Vagina (tissue), 2 donors: Measurements from ENCODE around the gene CCNT1.

Source experiments
- POLR2A ChIP-seq, 2 donors: fragments of 450-650 bp; IDR thresholded peaks; one replicate each; pipeline ENCODE4 v1.6.1; 2017; ENCODE audit warnings: antibody characterized with exemption in 2 of 2, mild to moderate bottlenecking in 2 of 2, moderate library complexity in 2 of 2
- POLR2AphosphoS5 ChIP-seq, 2 donors: sonication (generic); formaldehyde crosslinking; IDR thresholded peaks; one replicate each; pipeline ENCODE4 v1.9.0; 2017; ENCODE audit warnings: antibody characterized with exemption in 2 of 2, mild to moderate bottlenecking in 2 of 2, low read depth in 1 of 2; ENCODE audit not compliant: insufficient read depth in 1 of 2
- TF ChIP-seq, protein P1 (sequence below), 3 experiments: fragments of 450-650 bp in 2 of 3; fragments of 200-600 bp in 1 of 3; sonication (generic) in 1 of 3; IDR thresholded peaks; one replicate each; pipeline ENCODE4 v1.5.1; 2017 to 2019; ENCODE audit warnings: antibody characterized with exemption in 3 of 3, mild to moderate bottlenecking in 2 of 3, moderate library complexity in 2 of 3

DNA sequence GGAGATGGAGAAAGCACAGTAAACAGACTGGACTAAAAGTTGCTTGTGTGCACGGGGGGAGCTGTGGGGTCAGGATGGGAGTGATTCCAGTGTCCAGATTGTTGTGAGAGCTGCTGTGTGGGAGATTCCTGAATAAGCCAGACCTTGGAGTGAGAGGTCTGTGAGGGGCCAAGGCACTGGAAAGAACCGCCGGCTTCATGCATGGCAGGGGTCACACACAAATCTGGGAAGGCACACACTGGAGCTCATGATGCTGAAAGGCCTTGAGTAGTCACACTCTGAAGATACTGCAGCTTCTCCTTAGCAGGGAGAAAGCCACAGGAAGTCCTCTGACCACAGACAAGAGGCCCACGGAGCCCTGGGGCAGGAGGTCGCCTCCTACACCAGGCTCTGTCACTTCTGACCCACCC, 49.3 kb upstream of the CCNT1 start:
- no peak for TF ChIP-seq POLR2A (IDR thresholded peaks at IDR 0.05)
- TF ChIP-seq, protein P1, sequence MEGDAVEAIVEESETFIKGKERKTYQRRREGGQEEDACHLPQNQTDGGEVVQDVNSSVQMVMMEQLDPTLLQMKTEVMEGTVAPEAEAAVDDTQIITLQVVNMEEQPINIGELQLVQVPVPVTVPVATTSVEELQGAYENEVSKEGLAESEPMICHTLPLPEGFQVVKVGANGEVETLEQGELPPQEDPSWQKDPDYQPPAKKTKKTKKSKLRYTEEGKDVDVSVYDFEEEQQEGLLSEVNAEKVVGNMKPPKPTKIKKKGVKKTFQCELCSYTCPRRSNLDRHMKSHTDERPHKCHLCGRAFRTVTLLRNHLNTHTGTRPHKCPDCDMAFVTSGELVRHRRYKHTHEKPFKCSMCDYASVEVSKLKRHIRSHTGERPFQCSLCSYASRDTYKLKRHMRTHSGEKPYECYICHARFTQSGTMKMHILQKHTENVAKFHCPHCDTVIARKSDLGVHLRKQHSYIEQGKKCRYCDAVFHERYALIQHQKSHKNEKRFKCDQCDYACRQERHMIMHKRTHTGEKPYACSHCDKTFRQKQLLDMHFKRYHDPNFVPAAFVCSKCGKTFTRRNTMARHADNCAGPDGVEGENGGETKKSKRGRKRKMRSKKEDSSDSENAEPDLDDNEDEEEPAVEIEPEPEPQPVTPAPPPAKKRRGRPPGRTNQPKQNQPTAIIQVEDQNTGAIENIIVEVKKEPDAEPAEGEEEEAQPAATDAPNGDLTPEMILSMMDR (IDR thresholded peaks at IDR 0.05), result no peak
- TF ChIP-seq POLR2AphosphoS5 (IDR thresholded peaks at IDR 0.05; ENCODE audit: insufficient read depth in 1 of 2, low read depth in 1 of 2), result peak in 1 of 2 donors; percentile 14
